NCI-H128 (cell line): ENCODE results near the gene RALA.

ENCODE experiments used
- DNase-seq: peaks from one replicate; lab custom pipeline; 2025; ENCODE audit not compliant: unreplicated experiment; lab: John Stamatoyannopoulos, UW

Gene RALA

GRCh38 chr7:39613577-39613976 lies 9.8 kb upstream of the RALA start:
- no peak for DNase-seq

DNA sequence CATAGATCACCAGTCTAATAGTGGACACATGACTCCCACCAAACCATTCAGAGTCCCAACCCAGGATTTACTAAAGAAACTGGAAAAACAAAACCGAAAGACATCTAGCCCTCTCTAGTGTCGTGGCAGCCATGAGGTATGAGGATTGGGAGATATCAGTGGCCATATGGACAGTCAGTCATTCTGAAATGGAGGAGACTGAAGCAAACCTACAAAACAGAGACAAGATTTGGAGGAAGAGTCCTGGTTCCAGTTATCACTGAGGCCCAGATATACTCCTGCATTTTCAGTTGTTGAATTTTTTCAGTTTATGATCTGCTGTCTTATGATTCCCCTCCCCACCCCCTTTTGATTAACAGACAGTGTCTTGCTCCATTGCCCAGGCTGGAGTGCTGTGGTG lies 9.1 kb upstream of the RALA start:
- no peak for DNase-seq

- DNase-seq, result no peak
Observed at GRCh38 chr7:39615350-39615975, 7.9 kb upstream of the RALA start.

- no peak for DNase-seq
Observed at GRCh38 chr7:39616138-39616537, 7.2 kb upstream of the RALA start.

DNA sequence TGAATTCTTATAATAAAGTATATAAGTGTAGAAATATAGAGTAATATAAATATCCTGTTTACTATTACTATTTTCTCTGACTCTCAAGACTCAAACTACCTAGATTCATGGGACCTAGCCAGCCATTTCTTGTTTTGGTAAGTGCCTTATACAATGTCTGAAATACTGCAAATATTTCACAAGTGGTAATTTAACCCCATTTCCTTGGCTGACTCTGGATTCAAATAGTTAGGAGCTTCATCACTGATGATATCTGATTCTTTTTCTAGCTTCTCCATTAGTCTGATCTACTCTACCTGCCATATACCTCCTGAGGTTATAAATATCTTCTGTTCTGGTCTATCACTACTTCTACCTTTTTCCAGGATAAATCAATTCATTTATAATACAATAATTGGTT lies 6.4 kb upstream of the RALA start:
- DNase-seq, result no peak

DNA sequence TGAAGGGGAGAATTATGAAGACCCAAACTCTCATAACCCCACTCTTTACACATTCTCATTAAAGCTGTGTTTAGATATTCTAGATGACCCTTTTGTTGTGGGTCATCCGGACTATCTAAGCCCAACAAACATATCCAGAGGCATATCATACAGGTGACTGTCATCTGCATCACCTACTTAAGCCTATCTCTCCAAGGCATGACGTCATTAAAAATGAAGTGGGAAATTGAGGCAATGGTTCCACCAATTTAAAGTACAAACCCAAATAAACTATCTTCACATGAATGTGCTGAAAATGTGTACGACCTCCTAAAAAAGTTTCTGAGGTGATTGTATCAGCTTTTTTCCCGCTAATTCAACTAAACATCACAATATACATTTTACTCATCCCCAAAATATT lies 4.5 kb upstream of the RALA start:
- no peak for DNase-seq

DNA sequence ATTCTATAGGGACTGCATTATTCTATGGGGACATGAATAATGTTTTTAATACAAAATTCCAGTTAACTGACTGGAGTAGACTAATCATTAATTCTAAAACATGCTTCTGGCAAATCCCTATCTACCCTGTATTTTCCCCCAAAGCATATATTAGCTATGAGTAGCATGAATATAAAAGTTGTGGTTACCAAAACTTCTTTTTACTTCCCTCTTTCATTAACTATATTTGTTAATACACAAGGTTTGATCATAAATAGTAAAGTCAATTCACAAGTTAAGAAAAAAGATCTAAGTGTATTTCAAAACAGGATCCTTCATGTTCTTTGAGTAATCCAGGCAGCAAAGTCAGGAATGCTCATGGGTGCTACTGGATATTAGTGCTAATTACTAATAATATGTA lies 2.9 kb upstream of the RALA start:
- no peak for DNase-seq

GRCh38 chr7:39621261-39621660 lies 2.1 kb upstream of the RALA start:
- no peak for DNase-seq

GRCh38 chr7:39621784-39622411 lies 1.5 kb upstream of the RALA start:
- no peak for DNase-seq

- no peak for DNase-seq
Observed at GRCh38 chr7:39622609-39623008, 763 bp upstream of the RALA start.

GRCh38 chr7:39623732-39624441 lies 515 bp downstream of the RALA start:
- DNase-seq, result no peak

DNA sequence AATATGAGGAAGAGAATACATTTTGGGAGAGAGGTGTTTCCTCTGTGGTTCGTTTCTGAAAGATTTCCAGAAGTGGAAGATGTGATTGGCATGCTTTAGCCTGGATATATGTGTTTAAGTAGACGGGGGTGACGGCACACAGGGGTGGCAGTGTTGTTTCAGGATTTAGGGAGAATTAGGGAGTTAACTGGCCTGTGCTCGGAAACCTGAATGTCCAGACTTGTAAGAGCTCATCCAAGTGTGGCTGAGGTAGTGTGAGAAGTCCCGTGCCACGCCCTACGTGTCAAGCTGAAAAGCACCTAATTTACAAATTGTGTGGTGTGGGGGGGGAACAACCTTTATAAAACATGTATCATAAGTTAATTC lies 1.1 kb downstream of the RALA start:
- no peak for DNase-seq

- DNase-seq, result no peak
Observed at GRCh38 chr7:39624935-39625694, 1.7 kb downstream of the RALA start.

- DNase-seq, result no peak
Observed at GRCh38 chr7:39631736-39632308, 8.4 kb downstream of the RALA start.

GRCh38 chr7:39633563-39634477 lies 10.4 kb downstream of the RALA start:
- no peak for DNase-seq

GRCh38 chr7:39634478-39634805 lies 11.1 kb downstream of the RALA start:
- DNase-seq, result no peak

DNA sequence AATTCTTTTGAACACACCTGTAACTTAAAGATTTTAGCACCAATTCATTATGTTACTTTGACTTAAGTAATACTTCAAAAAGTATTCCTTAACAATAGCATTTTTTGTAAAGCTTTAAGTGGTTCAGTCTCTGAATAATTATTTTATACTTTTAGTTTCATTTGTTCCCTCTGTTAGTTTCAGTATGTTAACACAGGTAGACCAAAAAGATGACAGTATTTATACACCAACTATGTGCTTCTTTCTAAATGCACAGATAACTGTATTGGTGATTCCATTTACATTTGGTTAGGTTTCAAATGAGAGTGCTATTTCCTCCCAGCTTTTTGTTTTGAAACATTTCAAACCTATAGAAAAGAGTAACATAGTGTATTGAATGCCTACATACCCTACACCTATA lies 14.0 kb downstream of the RALA start:
- DNase-seq, result no peak

GRCh38 chr7:39637963-39638485 lies 14.7 kb downstream of the RALA start:
- no peak for DNase-seq

DNA sequence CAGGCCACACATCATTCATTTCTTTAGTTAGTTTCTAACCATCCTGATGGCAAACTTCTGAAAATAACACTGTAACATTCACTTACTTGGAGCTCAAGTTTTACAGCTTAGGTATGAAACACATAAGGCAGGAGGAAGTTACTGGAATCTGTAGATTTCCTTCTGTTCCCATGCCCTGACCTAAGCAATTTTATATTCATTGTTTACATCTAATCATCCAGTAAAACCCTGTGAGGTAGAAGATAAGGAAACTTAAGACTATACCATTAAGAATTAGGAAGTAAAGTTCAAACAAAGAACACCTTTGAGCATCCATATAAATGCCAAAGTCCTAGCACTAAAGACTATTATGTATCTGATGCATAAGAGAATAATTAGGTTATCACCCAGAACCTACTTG lies 19.5 kb downstream of the RALA start:
- DNase-seq, result no peak

GRCh38 chr7:39644170-39644569 lies 20.8 kb downstream of the RALA start:
- DNase-seq, result no peak
